Urothelium cell line (cell line): ENCODE measurements around the gene LYZL1.
"Not testable (repeated sequence)": the region's sequence is repeated elsewhere in the genome, so short reads cannot be mapped to it uniquely, and the experiment has no call there.

Experiments
- DNase-seq: peaks from one replicate; pipeline ENCODE4 v3.0.0; 2011; ENCODE audit warnings: low spot score, mixed read lengths
- FAIRE-seq: peaks from 2 replicates; lab custom pipeline; 2011; peaks lifted over from hg19 to GRCh38; lab: Jason Lieb, UNC

LYZL1 gene

GRCh38 chr10:29288906-29289305, at the start of gene LYZL1:
LYZL1 (plus strand) TSS chr10:29289070; CDS start chr10:29291868, 2,798 bp downstream.
- FAIRE-seq: peak; percentile 61

GRCh38 chr10:29239569-29240472, 49.0 kb upstream of the LYZL1 start:
- FAIRE-seq: peak; percentile 61
- peak; percentile 61 for DNase-seq

More at GRCh38 chr10:29288906-29289305, at the start of gene LYZL1:
- DNase-seq: not testable (repeated sequence)

GRCh38 chr10:29240986-29241660, 47.7 kb upstream of the LYZL1 start:
- DNase-seq (no peak), FAIRE-seq (peak; percentile 27)

GRCh38 chr10:29241925-29242324, 46.9 kb upstream of the LYZL1 start:
- no peak for DNase-seq
- FAIRE-seq: no peak

GRCh38 chr10:29243066-29243465, 45.8 kb upstream of the LYZL1 start:
- DNase-seq (no peak), FAIRE-seq (no peak)

- DNase-seq: no peak
- peak; percentile 72 for FAIRE-seq
These were observed 45.1 kb upstream of the LYZL1 start for GRCh38 chr10:29243750-29244149.

GRCh38 chr10:29244978-29245377, 43.9 kb upstream of the LYZL1 start:
- FAIRE-seq (no peak), DNase-seq (no peak)

GRCh38 chr10:29245476-29245875, 43.4 kb upstream of the LYZL1 start:
- DNase-seq (peak; percentile 17), FAIRE-seq (no peak)

- FAIRE-seq (no peak), DNase-seq (no peak)
These were observed 42.4 kb upstream of the LYZL1 start for GRCh38 chr10:29246449-29246848.

- FAIRE-seq (no peak), DNase-seq (no peak)
These were observed 40.7 kb upstream of the LYZL1 start for GRCh38 chr10:29248158-29248557.

- FAIRE-seq (no peak), DNase-seq (no peak)
These were observed 39.9 kb upstream of the LYZL1 start for GRCh38 chr10:29249018-29249417.

- DNase-seq (no peak), FAIRE-seq (no peak)
These were observed 38.8 kb upstream of the LYZL1 start for GRCh38 chr10:29250066-29250465.

GRCh38 chr10:29252811-29253689, 35.8 kb upstream of the LYZL1 start:
- DNase-seq (no peak), FAIRE-seq (no peak)

GRCh38 chr10:29253690-29254029, 35.2 kb upstream of the LYZL1 start:
- no peak for FAIRE-seq

GRCh38 chr10:29254123-29255046, 34.5 kb upstream of the LYZL1 start:
- FAIRE-seq (peak; percentile 82), DNase-seq (peak; percentile 23)

More at GRCh38 chr10:29253690-29254029, 35.2 kb upstream of the LYZL1 start:
- no peak for DNase-seq

GRCh38 chr10:29255104-29255503, 33.8 kb upstream of the LYZL1 start:
- no peak for DNase-seq
- no peak for FAIRE-seq

- FAIRE-seq: no peak
- DNase-seq: no peak
These were observed 32.9 kb upstream of the LYZL1 start for GRCh38 chr10:29256019-29256418.

- FAIRE-seq (no peak), DNase-seq (no peak)
These were observed 32.3 kb upstream of the LYZL1 start for GRCh38 chr10:29256586-29256985.

GRCh38 chr10:29257106-29257783, 31.6 kb upstream of the LYZL1 start:
- no peak for FAIRE-seq

More at GRCh38 chr10:29257106-29257783, 31.6 kb upstream of the LYZL1 start:
- peak; percentile 62 for DNase-seq
